Kidney glomerular epithelial cell (primary cell): ENCODE results near the gene DNM2.

Experiments used
- DNase-seq: peaks from one replicate; lab custom pipeline; 2025; lab: John Stamatoyannopoulos, UW

Gene DNM2

DNA sequence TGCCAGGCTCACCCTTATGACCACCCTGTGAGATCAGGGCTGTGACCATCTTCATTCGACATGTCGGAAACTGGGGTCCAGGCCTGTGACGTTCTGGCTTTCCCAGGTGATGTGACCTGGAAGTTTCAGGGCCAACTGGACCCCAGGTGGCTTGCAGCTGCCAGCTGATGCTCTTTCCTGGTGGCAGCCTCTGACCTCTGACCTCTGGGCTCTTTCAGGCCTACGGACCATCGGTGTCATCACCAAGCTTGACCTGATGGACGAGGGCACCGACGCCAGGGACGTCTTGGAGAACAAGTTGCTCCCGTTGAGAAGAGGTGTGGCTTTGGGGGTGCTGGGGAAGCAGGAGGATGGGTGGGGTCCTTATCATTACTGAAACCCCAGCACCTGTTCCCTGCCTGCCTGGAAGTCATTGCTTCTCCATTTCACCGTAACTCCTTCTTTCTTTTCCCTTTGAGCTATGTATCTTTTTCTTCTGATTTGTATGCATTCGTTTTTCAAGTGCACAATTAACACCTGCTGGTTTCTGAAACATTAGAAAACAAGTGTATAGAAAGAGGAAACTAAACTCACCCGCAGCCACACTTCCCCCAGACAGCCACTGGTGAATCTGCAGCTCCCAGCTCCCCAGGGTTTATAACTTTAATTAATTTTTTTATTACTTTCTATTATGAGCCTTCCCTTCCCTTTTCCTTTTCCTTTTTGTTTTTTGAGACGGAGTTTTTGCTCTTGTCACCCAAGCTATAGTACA, 59.2 kb downstream of the DNM2 start:
- no peak for DNase-seq

DNA sequence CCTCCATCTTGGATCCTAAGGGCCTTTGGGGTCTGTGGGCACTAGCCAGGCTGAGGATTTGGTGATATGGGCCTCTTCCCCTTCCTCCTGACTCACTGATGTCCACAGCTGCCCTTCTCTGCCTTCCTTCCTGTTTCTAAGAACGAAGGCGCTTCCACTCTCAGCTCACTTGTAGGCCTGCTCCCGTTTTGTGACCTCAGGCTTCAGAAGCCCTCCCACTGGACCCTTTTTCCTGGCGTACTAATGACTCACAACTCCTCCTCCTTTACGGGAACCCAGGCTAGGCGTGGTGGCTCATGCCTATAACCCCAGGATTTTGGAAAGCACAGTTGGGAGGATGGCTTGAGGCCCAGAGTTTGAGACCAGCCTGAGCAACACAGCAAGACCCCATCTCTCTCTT, 62.5 kb downstream of the DNM2 start:
- no peak for DNase-seq

DNA sequence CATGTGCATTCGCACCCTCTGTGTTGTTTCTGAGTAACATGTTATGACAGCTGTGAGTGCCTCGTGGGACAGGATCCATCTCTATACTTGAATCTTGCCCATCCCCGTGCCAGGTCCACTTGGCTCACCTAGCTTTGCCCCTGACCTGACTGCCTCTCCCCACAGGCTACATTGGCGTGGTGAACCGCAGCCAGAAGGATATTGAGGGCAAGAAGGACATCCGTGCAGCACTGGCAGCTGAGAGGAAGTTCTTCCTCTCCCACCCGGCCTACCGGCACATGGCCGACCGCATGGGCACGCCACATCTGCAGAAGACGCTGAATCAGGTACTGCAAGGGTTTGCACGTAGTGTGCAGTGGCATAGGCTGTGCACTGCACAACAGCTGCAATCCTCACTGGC, 64.9 kb downstream of the DNM2 start:
- DNase-seq: no peak

DNA sequence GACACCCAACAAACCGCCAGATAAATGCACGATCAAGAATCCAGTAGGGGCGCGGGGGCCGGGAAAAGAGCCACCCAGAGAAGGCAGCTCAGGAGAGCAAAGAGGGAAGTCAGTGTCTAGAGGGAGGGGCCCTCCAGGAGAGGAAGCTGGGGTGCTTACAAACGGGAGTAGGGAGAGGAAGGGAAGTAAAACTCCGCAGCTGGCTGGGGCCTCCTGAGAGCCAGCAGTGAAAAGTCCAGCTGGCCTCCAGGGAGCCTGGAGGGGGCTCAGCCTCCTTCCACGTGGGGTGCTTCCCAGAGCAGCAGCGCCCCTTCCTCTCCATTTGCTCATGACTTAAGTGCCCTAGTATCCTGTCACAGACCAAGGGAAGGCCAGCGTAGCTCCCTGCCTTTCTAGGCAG, 66.4 kb downstream of the DNM2 start:
- no peak for DNase-seq

DNA sequence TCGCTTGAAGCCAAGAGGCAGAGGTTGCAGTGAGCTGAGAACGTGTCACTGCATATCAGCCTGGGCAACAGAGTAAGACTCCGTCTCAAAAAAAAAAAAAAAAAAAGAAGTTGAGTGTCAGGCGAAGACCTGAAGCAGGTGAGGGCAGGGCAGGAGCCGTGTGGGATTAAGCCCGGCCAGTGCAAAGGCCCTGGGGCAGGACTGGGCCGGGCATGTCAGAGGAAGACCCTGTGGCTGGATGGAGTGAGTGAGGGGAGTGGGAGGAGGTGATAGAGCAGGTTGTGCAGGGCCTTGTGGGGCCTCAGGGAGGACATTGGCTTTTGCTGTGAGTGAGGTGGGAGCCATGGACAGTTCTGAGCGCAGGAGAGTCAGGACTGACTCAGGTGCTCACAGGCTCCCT, 70.3 kb downstream of the DNM2 start:
- no peak for DNase-seq

DNA sequence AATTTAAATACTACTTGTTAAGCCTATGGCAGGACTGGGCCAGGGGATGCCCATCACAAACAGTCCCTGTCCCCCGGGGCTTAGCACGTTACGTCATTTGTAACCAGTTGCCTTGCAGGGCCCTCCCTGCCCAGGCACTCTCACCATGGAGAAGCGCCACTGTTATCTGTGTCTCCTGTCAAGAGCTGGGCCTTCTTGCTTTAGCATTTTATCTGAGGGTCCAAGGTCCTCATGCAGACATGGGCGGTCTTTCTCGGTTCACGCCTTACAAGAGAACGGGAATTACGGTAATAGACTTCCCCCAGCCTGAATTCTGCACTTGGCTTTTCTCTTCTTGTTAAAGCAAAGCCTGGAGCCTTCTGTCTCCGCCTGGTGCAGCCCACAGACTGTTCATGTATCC, 72.0 kb downstream of the DNM2 start:
- DNase-seq: no peak

DNA sequence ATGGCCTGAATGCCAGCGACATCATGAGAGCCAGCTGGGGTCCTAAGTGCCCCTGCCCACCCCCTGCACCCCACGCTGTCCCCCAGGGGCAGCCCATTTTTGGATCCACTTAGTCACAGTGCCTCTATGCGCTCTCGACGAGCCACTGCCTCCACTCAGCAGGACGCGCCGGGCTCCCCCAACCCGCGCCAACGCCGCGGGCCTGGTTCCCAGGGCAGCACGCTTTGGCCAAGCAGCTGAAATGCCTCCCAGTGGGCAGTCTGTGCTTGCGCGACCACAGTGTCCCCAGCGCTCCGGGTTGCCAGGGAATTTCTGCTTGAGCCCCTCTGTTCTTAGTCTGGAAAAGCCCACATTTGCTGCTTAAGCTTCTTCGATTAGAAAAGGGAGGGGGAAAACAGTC, 78.8 kb downstream of the DNM2 start:
- DNase-seq: no peak

DNA sequence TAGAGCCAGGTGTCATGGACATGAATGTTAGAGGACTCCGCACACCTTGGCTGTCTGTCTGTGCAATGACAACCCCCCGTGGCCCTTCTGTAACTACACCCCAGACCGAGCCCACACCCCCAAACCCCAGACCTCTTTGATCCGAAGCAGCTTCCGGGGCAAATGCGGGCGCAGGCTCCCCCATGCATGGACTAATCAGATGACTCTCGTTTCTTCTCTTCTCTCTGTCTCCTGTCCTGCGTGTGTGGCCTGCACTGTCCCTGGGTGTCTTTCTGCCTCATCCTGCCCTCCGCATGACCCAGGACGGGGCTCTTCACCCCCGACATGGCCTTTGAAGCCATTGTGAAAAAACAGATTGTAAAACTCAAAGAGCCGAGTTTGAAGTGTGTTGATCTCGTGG, 79.2 kb downstream of the DNM2 start:
- DNase-seq: no peak

DNA sequence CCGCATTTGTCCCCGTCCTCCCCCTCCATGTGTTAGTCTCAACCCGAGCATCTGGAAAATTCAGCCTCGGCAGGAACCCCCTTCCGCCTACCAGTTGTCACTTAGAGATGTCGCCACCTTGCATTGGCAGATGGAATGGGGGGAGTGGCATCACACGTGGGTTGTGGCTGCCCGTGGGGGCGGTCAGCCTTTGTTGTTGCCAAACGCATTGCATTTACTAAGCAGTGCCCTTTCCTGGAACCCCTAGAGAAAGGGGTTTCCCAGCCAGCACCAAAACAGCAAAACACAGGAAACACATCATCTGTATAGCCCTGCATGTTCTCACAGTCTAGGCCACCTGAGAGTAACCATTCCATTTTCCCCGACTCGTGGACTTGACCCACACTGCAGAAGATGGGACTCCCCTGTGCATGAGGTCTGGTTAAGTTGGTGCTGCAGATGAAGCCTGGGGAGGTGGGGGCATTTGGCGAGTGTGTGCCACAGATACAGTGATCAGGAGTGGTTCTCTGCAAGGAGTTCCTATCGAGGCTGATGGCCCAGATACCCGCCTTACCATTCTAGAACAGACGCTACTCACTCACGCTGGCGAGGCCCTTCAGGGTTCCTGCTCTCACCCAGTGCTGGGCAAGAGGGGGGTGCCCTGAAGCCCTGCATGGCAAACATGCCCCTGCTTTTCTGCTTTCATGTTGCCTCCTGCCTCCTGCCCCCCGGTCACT, 79.8 kb downstream of the DNM2 start:
- no peak for DNase-seq

DNA sequence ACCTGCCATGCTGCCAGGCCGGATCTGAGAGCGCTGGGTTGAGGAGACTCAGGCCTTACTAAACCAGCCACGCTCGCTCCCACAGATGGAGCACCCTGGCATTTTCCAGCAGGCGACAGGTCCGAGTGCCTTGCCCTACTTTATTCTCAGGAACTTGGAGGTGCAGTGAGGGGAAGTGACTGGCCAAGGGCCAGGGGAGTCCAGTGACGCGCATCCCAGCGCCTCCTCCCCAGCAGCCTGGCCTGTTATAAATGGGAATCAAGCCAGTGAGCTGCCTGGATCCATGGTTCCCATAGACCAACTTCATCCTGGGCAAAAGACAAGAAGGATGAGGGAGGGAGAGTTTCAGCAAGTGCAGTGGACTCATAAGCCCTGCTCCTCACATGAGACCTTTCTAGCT, 82.6 kb downstream of the DNM2 start:
- no peak for DNase-seq

DNA sequence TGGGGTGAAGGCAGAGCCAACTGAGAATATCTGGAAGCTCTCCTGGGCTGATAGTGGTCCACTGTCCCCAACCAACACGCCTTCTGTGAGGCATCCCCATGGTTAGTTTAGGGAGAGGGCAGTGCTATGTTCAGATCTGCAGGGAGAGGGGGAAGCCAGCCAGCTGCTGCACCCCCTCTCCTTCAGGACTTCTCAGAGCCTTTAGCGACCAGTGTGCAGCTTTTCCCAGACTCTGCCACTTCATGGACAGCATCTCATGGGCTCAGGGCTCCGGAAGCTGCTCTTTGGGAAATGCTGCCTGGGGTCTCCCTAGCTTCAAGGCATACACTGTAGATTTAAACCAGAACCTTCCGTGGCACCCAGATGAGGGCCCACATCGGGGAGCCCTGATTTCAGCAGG, 84.6 kb downstream of the DNM2 start:
- no peak for DNase-seq

DNA sequence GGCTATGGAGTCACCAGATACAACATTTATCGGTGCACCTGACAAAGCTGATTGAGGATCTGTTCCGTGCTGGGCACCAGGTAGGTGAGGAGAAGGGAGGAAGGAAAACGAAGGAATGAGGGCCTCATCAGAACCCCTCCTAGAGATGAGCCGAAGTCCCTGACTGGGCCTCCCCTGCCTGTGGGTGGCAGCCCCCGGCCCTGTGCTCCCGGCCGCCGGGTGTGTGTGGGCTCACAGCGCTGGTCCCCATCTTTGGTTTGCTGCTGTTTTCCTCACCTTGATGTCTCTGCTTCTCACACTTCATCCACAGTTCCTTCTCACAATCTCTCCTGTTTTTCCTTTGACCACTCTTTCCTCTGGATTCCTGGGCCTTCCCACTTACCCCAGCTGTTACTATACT, 85.4 kb downstream of the DNM2 start:
- DNase-seq: no peak

DNA sequence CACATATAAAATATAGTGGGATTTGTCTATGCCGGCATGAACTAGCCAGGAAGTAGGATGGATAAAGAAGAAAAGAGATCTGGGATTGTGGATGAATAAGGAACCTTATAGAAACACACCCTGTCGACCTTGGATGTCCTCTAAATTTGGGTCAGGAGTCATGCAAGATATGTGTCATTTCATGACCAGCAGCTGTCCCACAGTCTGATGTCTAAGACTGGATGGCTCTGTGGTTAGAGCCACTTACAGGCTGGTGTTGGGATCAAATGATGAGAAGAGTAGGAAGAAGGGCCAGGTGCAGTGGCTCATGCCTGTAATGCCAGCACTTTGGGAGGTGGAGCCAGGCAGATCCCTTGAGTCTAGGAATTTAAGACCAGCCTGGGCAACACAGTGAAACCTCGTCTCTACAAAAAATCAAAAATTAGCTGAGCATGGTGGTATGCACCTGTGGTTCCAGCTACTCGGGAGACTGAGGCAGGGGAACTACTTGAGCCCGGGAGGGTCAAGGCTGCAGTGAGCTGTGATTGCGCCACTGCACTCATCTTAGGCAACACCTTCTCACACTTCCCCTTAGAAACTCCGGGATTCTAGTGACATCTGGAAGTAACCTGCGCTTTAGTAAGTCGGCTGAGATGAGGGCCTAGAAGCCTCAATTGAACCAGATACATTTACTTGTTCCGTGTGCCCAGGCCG, 87.3 kb downstream of the DNM2 start:
- no peak for DNase-seq

DNA sequence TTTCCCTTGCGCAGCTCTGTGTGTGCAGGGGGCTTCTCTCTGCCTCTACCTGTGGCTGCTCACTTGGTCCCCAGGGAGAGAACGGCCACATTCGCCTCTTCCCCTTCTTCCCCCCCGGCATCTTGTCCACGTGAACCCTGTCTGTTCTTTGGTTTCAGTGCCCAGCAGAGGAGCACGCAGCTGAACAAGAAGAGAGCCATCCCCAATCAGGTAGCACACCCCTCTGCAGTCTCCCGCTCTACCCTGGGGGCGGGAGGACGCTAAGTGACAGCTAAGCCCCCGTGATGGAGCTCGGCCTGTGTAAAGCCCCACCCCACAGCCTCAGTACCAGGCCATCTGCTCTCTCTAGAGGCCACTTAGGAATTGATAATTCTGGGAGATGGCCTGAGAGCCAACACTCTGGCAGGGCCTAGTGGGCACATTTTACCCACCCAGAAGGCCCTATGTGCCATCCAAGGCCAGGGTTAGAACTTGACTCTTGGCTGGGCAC, 87.9 kb downstream of the DNM2 start:
- DNase-seq: no peak

DNA sequence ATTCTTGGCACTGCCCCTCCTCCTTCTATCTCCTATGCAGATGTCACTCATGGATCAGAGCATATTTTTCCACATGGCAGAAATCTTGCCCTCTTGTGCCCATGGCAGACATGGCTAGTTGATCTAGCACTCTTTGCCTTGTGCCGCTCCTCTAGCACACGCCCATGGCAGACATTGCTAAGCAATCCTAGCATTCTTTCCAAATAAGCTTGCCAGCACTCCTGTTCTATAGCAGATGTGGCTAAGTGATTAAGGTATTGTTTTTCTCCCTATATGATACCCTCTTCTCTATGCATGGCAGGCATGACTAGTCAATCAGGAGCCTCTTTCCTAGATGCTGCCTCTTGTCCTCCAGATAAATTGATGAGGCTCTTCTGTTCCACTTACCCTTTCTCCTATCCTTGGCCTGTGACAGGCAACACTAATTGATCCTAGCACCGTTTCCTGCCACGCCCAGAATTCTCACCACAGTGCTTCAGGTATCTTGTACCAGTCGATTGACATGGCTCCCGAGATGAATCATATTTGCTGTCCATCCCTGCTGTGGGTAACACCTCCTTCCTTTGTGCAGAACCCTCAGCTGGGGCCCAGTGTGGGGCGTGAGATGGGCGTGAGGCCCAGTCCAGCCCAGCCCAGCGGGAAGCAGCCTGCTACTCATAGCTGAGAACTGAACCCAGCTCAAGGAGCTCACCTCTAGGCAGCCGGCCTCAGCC, 91.2 kb downstream of the DNM2 start:
- DNase-seq: no peak

DNA sequence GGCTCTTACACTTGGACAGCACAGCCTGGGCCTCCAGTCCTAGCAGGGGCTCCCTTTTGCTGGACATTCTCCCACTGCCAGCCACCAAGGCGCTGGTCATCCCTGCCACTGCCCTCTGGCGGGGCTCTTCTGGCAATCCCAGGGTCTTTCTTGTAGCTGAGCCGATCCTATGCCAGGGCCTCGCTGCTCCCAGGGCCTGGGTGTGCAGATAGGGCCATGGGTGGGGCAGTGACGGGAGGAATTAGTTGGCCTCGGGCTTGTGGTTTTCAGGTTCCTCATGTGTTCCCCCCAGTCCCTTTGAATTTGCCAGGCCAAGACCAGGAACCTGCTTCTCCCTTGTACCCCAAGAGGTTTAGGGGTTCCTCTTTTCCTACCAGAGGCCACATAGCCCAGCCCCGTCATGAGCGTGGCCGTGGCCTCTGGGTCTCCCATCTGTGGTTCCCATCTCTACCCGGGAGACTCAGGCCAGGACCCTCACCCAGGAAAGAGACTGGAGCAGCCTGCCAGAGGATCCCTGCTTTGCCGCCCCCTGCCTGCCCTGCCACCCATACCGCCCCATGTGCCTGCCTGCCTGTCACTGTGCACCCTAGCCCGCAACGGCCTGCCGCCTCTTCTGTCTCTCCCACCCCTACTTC, 91.9 kb downstream of the DNM2 start:
- DNase-seq: no peak

DNA sequence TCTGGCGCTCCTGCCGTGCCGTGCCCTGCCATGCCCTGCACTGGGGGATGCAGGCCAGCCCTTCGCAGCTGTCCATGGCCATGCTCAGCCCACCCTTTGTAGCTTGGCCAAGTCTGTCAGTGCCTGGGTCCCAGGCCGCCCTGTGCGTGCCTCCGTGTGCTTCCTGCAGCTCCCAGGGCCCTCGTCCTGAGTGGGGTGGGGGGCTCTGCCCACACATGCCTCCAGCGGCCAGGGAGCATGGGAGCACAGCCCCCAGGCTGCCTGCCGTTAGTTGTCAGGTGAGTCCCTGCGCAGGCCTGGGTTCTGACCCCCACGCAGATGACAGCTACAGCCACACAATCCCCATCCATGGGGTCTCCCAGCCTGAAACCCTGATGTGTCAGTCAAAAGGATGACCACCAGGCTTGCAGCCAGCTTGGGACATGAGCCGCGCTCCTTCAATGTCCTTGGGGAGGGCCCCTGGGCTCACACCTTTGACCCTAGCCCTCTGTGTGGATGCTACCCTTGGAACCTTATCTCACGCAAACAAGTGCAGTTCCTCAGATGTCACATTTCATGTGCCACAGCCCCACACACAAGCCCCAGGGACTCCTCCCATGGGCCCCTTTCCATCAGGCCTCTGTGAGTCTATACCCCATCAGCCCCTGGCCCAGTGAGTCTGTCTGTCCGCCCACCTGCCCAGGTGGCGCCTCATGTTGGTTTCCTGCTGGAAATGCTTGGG, 93.7 kb downstream of the DNM2 start:
- no peak for DNase-seq

DNA sequence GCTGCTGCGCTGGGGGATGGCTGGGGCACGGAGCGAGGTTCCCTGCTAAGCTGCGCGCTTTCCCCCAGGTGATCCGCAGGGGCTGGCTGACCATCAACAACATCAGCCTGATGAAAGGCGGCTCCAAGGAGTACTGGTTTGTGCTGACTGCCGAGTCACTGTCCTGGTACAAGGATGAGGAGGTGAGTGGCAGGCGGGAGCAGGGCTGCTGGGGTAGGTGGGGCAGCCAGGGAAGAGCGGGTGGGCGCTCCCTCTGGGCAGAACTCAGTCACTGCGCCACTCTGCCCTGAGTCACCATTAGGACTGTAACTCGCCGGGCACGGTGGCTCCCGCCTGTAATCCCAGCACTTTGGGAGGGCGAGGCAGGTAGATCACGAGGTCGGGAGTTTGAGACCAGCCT, 94.3 kb downstream of the DNM2 start:
- DNase-seq: no peak

DNA sequence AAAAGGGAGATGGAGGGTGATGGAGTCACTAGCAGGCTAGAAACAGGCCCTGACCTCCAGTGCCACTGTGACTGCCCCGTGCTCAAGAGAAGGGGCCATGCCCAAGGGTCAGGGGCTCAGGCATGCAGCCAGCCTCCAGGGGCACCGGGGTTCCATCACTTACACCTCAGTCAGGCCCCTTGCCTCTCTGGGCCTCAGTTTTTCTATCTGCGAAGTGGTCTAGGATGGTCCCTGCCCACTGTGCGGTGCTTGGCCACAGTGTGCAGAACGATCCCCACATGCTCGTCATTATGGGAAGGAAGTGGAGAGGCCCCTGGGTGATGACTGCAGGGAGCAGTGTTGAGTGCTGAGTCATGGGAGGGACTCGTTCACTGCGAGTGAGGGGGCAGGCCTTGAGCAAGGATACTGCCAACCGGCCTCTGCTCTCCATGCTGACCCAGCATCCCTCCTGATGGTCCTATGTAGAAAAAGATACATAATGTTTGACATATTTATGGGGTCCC, 95.1 kb downstream of the DNM2 start:
- peak; percentile 27 for DNase-seq

DNA sequence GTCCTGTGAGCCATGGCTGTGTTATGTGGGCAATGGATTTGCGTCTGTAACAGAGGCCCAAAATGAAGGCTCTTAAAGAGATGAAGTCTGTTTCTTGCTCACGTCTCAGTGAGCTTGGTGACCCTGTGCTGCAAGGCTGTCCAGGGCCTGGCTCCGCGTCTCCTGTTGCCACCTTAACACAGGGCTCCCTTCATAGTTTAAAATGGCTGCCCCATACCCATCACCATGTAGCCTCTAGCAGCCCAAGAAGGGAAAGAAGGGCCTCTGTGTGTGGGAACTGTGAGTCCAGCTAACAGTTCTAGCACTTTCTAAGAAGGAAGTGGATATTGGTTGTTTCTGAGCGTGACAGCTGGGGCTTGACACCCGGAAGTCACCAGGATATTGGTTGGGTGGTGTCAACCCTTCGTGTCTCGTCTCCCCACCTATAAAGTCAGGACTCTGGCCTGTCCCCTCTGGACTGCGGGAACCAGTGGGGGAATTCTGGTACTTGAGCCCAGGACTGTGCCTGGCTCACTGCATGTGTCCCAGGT, 97.2 kb downstream of the DNM2 start:
- no peak for DNase-seq
